Caco-2 (cell line): ENCODE measurements around the gene TENM4. TPM values are rescaled to one million over a fixed set of nuclear protein-coding genes. Genes with fewer than 3 reads are reported as not detected.

Source experiments
- BruUV-seq: library from RNA; stranded (reverse); fragments of 400-500 nt; replicated peaks from 2 replicates; lab custom pipeline; 2021; lab: Mats Ljungman, UMichigan
- CTCF ChIA-PET: fragments of 300-600 bp; sonication (Branson Sonifier 250); formaldehyde crosslinking; loops from one replicate; lab custom pipeline; 2022; ENCODE audit warnings: antibody characterized with exemption; lab: Charles Lee
- POLR2A ChIA-PET: fragments of 300-600 bp; sonication (Branson Sonifier 250); formaldehyde crosslinking; loops from one replicate; lab custom pipeline; 2022; ENCODE audit warnings: antibody characterized with exemption; lab: Charles Lee
- DNase-seq, 2 experiments: peaks; one replicate each; pipeline versions ENCODE4 v3.0.0 to v3.0.0-alpha.2; 2020 to 2022
- H3K27me3 ChIP-seq: replicated peaks from 2 replicates; pipeline ENCODE4 v1.6.0; 2011; ENCODE audit warnings: low read length; ENCODE audit not compliant: control insufficient read depth, insufficient read depth
- H3K36me3 ChIP-seq: 2 replicates; pipeline ENCODE4 v1.5.1; 2011; ENCODE audit warnings: low read length; ENCODE audit not compliant: control insufficient read depth, insufficient read depth
- H3K4me1 ChIP-seq: fragments of 250-450 bp; sonication (Bioruptor Pico); 2 replicates; pipeline ENCODE4 v1.5.1; 2020; ENCODE audit warnings: mild to moderate bottlenecking
- H3K4me3 ChIP-seq: 2 replicates; pipeline ENCODE4 v1.5.1; 2011; ENCODE audit warnings: low read depth, mild to moderate bottlenecking, control low read depth, low read length
- H3K9me3 ChIP-seq: fragments of 250-450 bp; sonication (Bioruptor Pico); 2 replicates; pipeline ENCODE4 v1.5.1; 2020; ENCODE audit warnings: mild to moderate bottlenecking, moderate library complexity
- H3K27ac Mint-ChIP-seq: one replicate; pipeline ENCODE4 v1.8.0; 2022; ENCODE audit warnings: mixed read lengths; ENCODE audit not compliant: unreplicated experiment
- H3K27me3 Mint-ChIP-seq: one replicate; pipeline ENCODE4 v1.8.0; 2022; ENCODE audit warnings: mixed read lengths; ENCODE audit not compliant: insufficient read depth, unreplicated experiment
- H3K36me3 Mint-ChIP-seq: one replicate; pipeline ENCODE4 v1.8.0; 2022; ENCODE audit warnings: mild to moderate bottlenecking, mixed read lengths; ENCODE audit not compliant: insufficient read depth, unreplicated experiment
- H3K4me1 Mint-ChIP-seq: one replicate; pipeline ENCODE4 v1.8.0; 2022; ENCODE audit warnings: low read depth, mixed read lengths; ENCODE audit not compliant: unreplicated experiment
- H3K4me3 Mint-ChIP-seq: one replicate; pipeline ENCODE4 v1.8.0; 2022; ENCODE audit warnings: mild to moderate bottlenecking, moderate library complexity, mixed read lengths; ENCODE audit not compliant: unreplicated experiment
- H3K9me3 Mint-ChIP-seq: one replicate; pipeline ENCODE4 v1.8.0; 2022; ENCODE audit warnings: mixed read lengths; ENCODE audit not compliant: unreplicated experiment
- CTCF ChIP-seq, 2 experiments: fragments of 200-600 bp in 1 of 2; IDR thresholded peaks; 1 replicate in 1 of 2; 2 replicates in 1 of 2; pipeline versions ENCODE4 v1.5.1 to v1.8.0; 2011 to 2022; ENCODE audit warnings: antibody characterized with exemption in 1 of 2, control low read depth in 1 of 2, inconsistent platforms in 1 of 2, low read depth in 1 of 2, low read length in 1 of 2, mild to moderate bottlenecking in 1 of 2, moderate library complexity in 1 of 2; ENCODE audit not compliant: insufficient read depth in 1 of 2, severe bottlenecking in 1 of 2, unreplicated experiment in 1 of 2
- intact Hi-C: fragments of 100-400 bp; cut with micrococcal nuclease; formaldehyde crosslinking; loops from one replicate; pipeline ENCODE4 v1.10.0; 2022; ENCODE audit not compliant: unreplicated experiment
- total RNA-seq: library from RNA; stranded (reverse); gene quantifications from 2 replicates; pipeline ENCODE4 v1.2.3, GENCODE V29; 2022

The TENM4 gene
- total RNA-seq, 1 experiment from 2014 or later, result 1.1 TPM

DNA sequence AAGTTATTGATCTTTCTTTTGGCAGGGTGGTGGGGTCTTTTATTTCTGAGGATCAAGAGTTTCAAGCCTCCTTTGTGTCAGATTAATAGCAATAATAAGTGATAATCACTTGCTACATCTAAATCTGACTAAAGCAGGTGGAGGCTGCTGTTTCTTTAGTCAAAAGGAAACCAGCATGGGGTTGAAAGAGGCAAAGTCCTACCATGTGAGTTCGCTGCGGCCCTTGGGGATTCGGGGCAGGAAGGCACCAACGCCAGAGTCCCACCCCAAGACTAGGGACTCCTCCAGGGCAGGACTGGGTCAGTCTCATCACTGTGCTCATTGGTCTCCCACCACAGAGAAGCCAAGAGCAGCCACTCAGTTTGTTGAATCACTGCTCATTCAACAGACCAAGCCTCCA lies 73.0 kb downstream of the TENM4 start:
- CTCF ChIA-PET, result no interaction called here

DNA sequence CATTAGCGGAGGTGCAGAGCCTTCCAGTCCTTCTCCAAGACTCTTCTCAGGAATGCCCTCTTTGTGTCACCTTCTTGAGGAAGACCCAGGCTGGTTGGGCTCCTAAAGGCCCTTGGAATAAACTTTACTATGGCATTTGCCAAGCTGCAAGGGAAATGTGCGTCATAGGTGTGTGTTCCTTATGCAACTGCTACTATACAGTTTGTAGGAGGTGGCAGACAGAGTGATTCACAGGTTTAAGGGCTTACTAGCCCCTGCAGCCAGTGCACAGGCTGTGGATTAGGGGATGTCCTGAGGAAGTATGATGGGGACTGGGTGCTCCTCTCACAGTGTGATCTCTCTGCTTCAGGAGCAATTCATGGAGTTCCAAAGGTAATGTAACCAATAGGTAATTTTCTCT lies 74.6 kb downstream of the TENM4 start:
- DNase-seq, result no peak
- Mint-ChIP-seq H3K4me1 (no peaks in the 10 kb centered on the region), H3K4me3 (no peak overlapping the region), H3K27ac (no peak overlapping the region), H3K9me3 (no peaks in the 10 kb centered on the region), H3K36me3 (no peaks in the 10 kb centered on the region), H3K27me3 (peaks cover 17% of the 10 kb centered on the region)
- Histone ChIP-seq H3K4me1 (no peaks in the 10 kb centered on the region), H3K27me3 (no peaks in the 10 kb centered on the region), H3K9me3 (no peaks in the 10 kb centered on the region), H3K36me3 (no peaks in the 10 kb centered on the region), H3K4me3 (no peak overlapping the region)
- no peak for TF ChIP-seq CTCF (IDR thresholded peaks at IDR 0.05; ENCODE audit: insufficient read depth in 1 of 2, low read depth in 1 of 2, low read length in 1 of 2, severe bottlenecking in 1 of 2, unreplicated experiment in 1 of 2)
- intact Hi-C loops, result no loop called here
- ChIA-PET CTCF (no interaction called here), POLR2A (no interaction called here)
- no TSS peak for BruUV-seq

More for the DNA sequence above, 73.0 kb downstream of the TENM4 start:
- no peaks in the 10 kb centered on the region for H3K36me3 Mint-ChIP-seq
- Histone ChIP-seq H3K4me1 (no peaks in the 10 kb centered on the region), H3K36me3 (no peaks in the 10 kb centered on the region), H3K27me3 (no peaks in the 10 kb centered on the region), H3K9me3 (no peaks in the 10 kb centered on the region), H3K4me3 (no peak overlapping the region)
- POLR2A ChIA-PET, result no interaction called here
- intact Hi-C loops, result no loop called here
- TF ChIP-seq CTCF (IDR thresholded peaks at IDR 0.05; ENCODE audit: insufficient read depth in 1 of 2, low read depth in 1 of 2, low read length in 1 of 2, severe bottlenecking in 1 of 2, unreplicated experiment in 1 of 2), result no peak
- H3K27ac Mint-ChIP-seq, result no peak overlapping the region
- BruUV-seq, result no TSS peak
- no peaks in the 10 kb centered on the region for H3K4me1 Mint-ChIP-seq
- peaks cover 6% of the 10 kb centered on the region for H3K27me3 Mint-ChIP-seq
- H3K4me3 Mint-ChIP-seq, result no peak overlapping the region
- DNase-seq, result no peak
- H3K9me3 Mint-ChIP-seq, result no peaks in the 10 kb centered on the region

DNA sequence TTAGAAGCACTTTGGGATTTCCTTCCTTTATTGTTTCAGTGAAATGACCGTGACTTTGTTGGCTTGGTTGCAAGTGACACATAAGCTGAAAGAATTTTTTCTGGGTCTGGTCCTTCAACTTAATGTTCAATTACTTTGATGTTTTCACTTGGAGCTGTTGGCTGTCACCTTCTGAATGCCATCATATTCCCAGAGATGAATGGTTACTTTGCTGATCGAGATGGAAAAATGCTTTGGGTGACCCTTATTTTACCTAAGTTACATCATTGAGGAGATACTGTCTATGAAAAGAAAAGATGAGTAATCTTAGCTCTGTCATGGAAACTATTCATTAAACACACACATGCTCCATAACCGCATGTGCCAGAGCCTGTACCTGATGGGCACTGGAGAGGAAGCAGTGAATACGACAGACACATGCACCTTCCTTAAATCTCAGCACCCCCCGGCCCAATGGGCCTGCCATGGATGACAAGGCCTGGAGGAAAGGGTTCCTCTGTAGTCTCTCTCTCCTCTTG lies 76.9 kb downstream of the TENM4 start:
- BruUV-seq, result no TSS peak
- Histone ChIP-seq H3K9me3 (no peaks in the 10 kb centered on the region), H3K4me1 (no peaks in the 10 kb centered on the region), H3K36me3 (no peaks in the 10 kb centered on the region), H3K4me3 (no peak overlapping the region), H3K27me3 (no peaks in the 10 kb centered on the region)
- no peaks in the 10 kb centered on the region for H3K36me3 Mint-ChIP-seq
- TF ChIP-seq CTCF (IDR thresholded peaks at IDR 0.05; ENCODE audit: insufficient read depth in 1 of 2, low read depth in 1 of 2, low read length in 1 of 2, severe bottlenecking in 1 of 2, unreplicated experiment in 1 of 2), result no peak
- ChIA-PET CTCF (no interaction called here), POLR2A (no interaction called here)
- H3K4me1 Mint-ChIP-seq, result no peaks in the 10 kb centered on the region
- no peak overlapping the region for H3K4me3 Mint-ChIP-seq
- H3K27me3 Mint-ChIP-seq, result peaks cover 16% of the 10 kb centered on the region
- no peak overlapping the region for H3K27ac Mint-ChIP-seq
- no peak for DNase-seq
- H3K9me3 Mint-ChIP-seq, result no peaks in the 10 kb centered on the region
- intact Hi-C loops, result no loop called here
